Measurements from ENCODE around the gene IDH1. TPM values are rescaled to one million over a fixed set of nuclear protein-coding genes. Genes with fewer than 3 reads are reported as not detected.
"Not testable (repeated sequence)": the region's sequence is repeated elsewhere in the genome, so short reads cannot be mapped to it uniquely, and the experiment has no call there.

Gene IDH1
- total and polyA plus RNA-seq, 11 donors, result 16.0 to 115 (median 33.3) TPM

DNA sequence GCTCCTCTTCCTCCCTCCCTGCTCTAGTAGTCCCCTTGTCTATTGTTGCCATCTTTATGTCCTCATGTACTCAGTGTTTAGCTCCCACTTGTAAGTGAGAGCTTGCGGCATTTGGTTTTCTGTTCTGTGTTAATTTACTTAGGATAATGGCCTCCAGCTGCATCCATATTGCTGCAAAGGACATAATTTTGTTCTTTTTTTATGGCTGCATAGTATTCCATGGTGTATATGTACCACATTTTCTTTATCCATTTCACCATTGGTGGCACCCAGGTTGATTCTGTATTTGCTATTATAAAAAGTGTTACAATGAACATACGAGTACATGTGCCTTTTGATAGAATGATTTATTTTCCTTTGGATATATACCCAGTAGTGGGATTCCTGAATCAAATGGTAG, 23.7 kb upstream of the IDH1 start:
- DNase-seq (no peak), ATAC-seq (no peak)
- H3K27me3 ChIP-seq, result no peaks in the 10 kb centered on the region
- 99 to 100% (median 99%) methylated on average over 2 of the region's 2 CpGs for WGBS, 4 donors
- no peak overlapping the region for H3K27ac ChIP-seq
- intact Hi-C loops (cut with DNase I), result no loop called here
- H3K4me3 ChIP-seq, result no peak overlapping the region
- peaks cover 0 to 7% (median 0%) of the 10 kb centered on the region in 12 donors for H3K4me1 ChIP-seq
- H3K36me3 ChIP-seq, result peaks cover 0 to 100% (median 97%) of the 10 kb centered on the region in 9 donors
- H3K9me3 ChIP-seq, result peaks cover 0 to 7% (median 0%) of the 10 kb centered on the region in 12 donors
- TF ChIP-seq POLR2A (IDR thresholded peaks at IDR 0.05), result no peak
- TF ChIP-seq, protein P1, sequence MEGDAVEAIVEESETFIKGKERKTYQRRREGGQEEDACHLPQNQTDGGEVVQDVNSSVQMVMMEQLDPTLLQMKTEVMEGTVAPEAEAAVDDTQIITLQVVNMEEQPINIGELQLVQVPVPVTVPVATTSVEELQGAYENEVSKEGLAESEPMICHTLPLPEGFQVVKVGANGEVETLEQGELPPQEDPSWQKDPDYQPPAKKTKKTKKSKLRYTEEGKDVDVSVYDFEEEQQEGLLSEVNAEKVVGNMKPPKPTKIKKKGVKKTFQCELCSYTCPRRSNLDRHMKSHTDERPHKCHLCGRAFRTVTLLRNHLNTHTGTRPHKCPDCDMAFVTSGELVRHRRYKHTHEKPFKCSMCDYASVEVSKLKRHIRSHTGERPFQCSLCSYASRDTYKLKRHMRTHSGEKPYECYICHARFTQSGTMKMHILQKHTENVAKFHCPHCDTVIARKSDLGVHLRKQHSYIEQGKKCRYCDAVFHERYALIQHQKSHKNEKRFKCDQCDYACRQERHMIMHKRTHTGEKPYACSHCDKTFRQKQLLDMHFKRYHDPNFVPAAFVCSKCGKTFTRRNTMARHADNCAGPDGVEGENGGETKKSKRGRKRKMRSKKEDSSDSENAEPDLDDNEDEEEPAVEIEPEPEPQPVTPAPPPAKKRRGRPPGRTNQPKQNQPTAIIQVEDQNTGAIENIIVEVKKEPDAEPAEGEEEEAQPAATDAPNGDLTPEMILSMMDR (IDR thresholded peaks at IDR 0.05), result no peak

DNA sequence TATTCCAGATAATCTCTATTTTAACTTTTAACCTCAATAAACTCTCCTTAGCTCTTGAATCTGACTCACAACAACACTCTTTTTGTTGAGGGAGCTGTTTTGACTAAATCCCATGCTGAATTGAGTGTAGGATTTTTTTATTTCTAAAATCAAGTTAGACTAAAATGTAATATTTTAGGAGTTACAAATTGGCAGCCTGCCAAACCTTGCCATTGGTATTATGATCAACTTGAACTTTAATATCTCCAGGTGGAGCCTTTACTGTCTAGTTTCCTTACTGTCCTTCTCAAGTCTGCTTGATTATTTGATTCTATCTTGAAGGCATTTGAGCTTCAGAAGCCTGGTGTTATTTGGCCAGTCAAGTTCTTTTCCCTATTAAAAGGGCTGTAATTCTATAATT, 19.9 kb upstream of the IDH1 start:
- TF ChIP-seq, protein P1 (IDR thresholded peaks at IDR 0.05), result no peak
- no peak for TF ChIP-seq POLR2A (IDR thresholded peaks at IDR 0.05)
- intact Hi-C loops (cut with DNase I), result loop anchor here in 1 of 10 donors (5.0 kb wide), 1 partner anchor 38 kb away; no protein-coding TSS in a partner anchor
- H3K27ac ChIP-seq, result no peak overlapping the region
- H3K36me3 ChIP-seq, result peaks cover 0 to 89% (median 82%) of the 10 kb centered on the region in 9 donors
- DNase-seq (no peak), ATAC-seq (no peak)
- H3K27me3 ChIP-seq, result no peaks in the 10 kb centered on the region
- peaks cover 0 to 7% (median 0%) of the 10 kb centered on the region in 12 donors for H3K9me3 ChIP-seq
- no peaks in the 10 kb centered on the region for H3K4me1 ChIP-seq
- no peak overlapping the region for H3K4me3 ChIP-seq

DNA sequence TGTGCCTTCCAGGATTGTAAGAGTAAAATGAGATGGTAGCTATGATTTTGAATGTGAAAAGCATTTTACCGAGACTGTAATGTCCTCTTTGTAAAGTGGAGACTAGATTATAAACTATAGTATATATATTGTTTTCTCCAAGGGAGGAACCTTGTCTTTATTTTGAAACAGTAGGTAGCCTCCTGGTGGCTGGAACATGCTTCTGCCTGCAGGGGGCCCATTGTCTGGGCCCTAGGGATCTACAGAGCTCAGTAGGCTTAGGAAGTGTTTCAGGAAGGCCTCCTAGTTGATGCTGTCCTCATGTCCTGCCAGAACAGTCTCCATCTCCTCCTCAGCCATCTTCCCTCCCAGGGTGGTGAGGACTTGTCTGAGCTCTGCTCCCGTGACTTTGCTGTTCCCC, 14.2 kb upstream of the IDH1 start:
- intact Hi-C loops (cut with DNase I), result no loop called here
- H3K4me3 ChIP-seq, result no peak overlapping the region
- H3K27ac ChIP-seq, result peak overlapping the region in 1 of 12 donors; percentile 46
- TF ChIP-seq POLR2A (IDR thresholded peaks at IDR 0.05), result no peak
- TF ChIP-seq, protein P1 (IDR thresholded peaks at IDR 0.05), result peak in 1 of 12 donors; percentile 8
- no peak for DNase-seq
- H3K9me3 ChIP-seq, result no peaks in the 10 kb centered on the region
- peaks cover 3 to 39% (median 26%) of the 10 kb centered on the region in 12 donors for H3K4me1 ChIP-seq
- no peak for ATAC-seq
- WGBS, 4 donors, result 94 to 95% (median 95%) methylated on average over 2 of the region's 2 CpGs
- H3K36me3 ChIP-seq, result peaks cover 0 to 32% (median 27%) of the 10 kb centered on the region in 9 donors
- no peaks in the 10 kb centered on the region for H3K27me3 ChIP-seq

DNA sequence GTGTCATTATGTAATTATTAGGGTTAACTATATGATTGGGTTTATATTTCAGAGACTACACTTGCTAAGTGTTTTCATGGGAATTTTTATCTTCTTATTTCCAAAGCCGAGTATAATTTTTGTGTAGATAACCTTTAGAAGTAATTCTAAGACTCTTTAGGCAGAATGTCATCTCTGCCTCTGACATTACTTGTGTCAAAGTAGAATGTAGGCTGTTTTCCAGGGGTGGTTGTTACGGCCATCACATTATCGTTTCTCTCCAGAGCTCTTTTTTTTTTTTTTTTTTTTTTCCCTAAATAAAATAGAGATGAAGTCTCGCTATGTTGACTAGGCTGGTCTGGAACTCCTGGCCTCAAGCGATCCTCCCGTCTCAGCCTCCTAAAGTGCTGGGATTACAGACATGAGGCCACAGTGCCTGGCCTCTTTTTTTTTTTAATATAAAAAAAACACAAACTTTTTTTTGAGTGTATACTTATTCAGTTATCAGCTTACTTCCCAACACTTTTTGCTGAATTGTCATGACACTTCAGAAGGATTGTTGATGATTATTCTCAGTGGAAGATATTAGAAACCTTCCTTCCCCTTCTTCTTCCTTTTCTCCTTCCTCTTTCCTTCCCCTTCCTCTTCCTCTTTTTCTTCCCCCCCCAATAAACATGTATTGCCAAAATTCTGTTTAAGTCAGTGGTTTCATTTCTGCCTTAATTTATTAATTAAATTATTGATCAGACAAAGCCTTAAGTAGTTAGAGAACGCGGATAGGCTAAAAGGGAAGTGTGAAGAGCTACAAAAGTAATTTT, 13.5 kb upstream of the IDH1 start:
- Histone ChIP-seq H3K4me1 (peaks cover 3 to 39% (median 26%) of the 10 kb centered on the region in 12 donors), H3K27me3 (no peaks in the 10 kb centered on the region), H3K9me3 (no peaks in the 10 kb centered on the region), H3K36me3 (peaks cover 0 to 25% (median 20%) of the 10 kb centered on the region in 9 donors), H3K27ac (peak overlapping the region in 7 of 12 donors; percentile 12 to 99 (median 31)), H3K4me3 (peak overlapping the region in 9 of 12 donors; percentile 82 to 100 (median 93))
- 63 to 72% (median 67%) methylated on average over 8 of the region's 8 CpGs for WGBS, 4 donors
- no peak for DNase-seq
- TF ChIP-seq, protein P1 (IDR thresholded peaks at IDR 0.05), result no peak
- TF ChIP-seq POLR2A (IDR thresholded peaks at IDR 0.05), result no peak
- ATAC-seq, result no peak
- intact Hi-C loops (cut with DNase I), result no loop called here

DNA sequence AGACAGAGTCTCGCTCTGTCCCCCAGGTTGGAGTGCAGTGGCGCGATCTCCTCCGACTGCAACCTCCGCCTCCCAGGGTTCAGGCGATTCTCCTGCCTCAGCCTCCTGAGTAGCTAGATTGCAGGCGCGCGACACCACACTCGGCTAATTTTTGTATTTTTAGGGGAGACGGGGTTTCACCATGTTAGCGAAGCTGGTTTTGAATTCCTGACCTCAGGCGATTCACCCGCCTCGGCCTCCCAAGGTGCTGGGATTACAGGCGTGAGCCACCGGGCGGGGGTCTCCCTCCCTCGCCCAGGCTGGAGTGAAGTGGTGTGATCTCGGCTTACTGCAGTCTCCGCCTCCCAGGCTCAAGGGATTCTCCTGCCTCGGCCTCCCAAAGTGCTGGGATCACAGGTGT, 12.7 kb upstream of the IDH1 start:
- DNase-seq; intact Hi-C loops (cut with DNase I); H3K27me3 ChIP-seq; H3K9me3 ChIP-seq; ATAC-seq: not testable (repeated sequence)
- H3K27ac ChIP-seq, result peak overlapping the region in 8 of 12 donors; percentile 12 to 99 (median 63)
- peaks cover 3 to 39% (median 26%) of the 10 kb centered on the region in 12 donors for H3K4me1 ChIP-seq
- WGBS, 4 donors, result 77 to 90% (median 85%) methylated on average over 14 to 22 of the region's 22 CpGs
- H3K36me3 ChIP-seq, result peaks cover 0 to 17% (median 12%) of the 10 kb centered on the region in 9 donors
- peak overlapping the region in 10 of 12 donors; percentile 17 to 100 (median 90) for H3K4me3 ChIP-seq
